Non-pigmented ciliary epithelial cell (primary cell): ENCODE results near the gene PLEKHO2.
"Not testable (repeated sequence)": the region's sequence is repeated elsewhere in the genome, so short reads cannot be mapped to it uniquely, and the experiment has no call there.

ENCODE experiments used
- DNase-seq: peaks from one replicate; pipeline ENCODE4 v3.0.0-alpha.2; 2010; ENCODE audit warnings: low read depth

Gene PLEKHO2, protein sequence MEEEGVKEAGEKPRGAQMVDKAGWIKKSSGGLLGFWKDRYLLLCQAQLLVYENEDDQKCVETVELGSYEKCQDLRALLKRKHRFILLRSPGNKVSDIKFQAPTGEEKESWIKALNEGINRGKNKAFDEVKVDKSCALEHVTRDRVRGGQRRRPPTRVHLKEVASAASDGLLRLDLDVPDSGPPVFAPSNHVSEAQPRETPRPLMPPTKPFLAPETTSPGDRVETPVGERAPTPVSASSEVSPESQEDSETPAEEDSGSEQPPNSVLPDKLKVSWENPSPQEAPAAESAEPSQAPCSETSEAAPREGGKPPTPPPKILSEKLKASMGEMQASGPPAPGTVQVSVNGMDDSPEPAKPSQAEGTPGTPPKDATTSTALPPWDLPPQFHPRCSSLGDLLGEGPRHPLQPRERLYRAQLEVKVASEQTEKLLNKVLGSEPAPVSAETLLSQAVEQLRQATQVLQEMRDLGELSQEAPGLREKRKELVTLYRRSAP

DNA sequence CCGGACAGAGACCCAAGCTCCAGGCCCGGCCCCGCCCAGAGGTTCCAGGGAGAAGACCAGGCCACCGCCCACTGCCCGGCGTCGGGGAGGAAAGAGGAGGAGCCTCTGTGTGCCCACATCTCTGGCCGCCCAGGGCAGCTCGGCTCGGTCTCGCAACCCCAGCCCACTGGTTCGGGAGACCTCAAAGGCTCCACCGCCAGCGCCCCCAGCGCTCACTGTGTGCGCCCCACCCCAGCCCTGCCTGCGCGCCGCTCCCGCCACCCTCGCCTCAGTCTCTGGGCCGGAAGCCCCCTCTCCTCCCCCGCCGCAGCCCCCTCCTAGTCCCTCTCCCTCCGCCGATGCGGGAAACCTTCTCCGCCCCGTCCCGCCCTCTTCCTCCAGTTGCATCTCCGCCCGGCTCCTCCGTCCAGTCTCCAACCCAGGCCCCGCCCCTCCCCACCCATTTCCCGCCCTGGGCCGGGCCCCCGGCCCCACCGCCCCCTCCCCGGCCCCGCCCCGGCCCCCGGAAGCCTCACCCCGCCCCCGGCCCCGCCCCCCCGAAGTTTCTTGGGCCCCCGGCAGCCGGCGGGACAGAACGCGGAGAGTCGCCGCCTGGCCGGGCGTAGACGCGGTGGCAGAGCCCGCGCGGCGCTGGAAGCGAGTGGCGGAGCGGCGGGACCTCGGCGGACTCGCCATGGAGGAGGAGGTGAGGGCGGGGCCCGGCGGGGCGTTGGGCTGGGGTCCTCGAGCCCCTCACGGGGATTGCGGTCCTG lies at the start of gene PLEKHO2:
Gene PLEKHO2 (plus strand): TSS at position 572 of the 752 bp plus-strand sequence. CDS start 102 bp downstream, at position 674.
- peak; percentile 62 for DNase-seq

DNA sequence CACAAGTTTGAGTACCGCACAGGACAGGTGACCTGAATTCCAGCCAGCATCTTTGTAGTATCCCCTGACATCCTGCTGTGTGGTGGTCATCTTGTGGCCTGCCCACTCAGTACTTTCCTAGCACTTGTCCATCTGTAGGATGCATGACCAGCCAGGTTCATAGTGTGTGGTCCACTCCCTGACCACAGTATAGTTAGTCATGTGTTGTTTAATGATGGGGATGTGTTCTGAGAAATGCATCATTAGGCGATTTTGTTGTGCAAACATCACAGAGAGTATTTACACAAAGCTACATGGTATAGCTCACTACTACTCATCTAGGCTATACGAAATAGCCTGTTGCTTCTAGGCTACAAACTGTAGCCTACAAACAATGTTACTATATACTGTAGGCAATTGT lies 49.4 kb upstream of the PLEKHO2 start:
- DNase-seq, result no peak

DNA sequence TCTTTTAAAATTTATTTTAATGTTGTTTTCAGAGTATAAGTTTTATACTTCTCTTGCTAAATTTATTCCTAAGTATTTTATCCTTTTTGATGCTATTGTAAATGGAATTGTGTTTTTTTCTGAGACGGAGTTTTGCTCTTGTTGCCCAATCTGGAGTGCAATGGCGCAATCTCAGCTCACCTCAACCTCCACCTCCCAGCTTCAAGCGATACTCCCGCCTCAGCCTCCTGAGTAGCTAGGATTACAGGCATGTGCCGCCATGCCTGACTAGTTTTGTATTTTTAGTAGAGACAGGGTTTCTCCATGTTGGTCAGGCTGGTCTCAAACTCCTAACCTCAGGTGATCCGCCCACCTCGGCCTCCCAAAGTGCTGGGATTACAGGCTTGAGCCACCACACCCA lies 46.4 kb upstream of the PLEKHO2 start:
- not testable (repeated sequence) for DNase-seq

DNA sequence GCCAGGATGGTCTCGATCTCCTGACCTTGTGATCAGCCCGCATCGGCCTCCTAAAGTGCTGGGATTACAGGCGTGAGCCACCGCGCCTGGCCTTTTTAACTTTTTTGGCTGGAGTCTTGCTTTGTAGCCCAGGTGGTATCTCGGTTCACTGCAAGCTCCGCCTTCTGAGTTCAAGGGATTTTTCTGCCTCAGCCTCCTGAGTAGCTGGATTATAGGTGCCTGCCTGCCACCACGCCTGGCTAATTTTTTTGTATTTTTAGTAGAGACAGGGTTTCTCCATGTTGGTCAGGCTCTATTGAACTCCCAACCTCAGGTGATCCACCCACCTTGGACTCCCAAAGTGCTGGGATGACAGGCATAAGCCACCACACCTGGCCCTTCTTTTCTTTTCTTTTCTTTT lies 45.8 kb upstream of the PLEKHO2 start:
- DNase-seq, result not testable (repeated sequence)

DNA sequence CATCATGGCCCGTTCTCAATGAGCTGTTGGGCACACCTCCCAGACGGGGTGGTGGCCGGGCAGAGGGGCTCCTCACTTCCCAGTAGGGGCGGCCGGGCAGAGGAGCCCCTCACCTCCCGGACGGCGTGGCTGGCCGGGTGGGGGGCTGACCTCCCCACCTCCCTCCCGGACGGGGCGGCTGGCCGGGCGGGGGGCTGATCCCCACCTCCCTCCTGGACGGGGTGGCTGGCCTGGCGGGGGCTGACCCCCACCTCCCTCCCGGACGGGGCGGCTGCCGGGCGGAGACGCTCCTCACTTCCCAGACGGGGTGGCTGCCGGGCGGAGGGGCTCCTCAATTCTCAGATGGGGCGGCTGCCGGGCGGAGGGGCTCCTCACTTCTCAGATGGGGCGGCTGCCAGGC lies 42.8 kb upstream of the PLEKHO2 start:
- DNase-seq, result not testable (repeated sequence)

DNA sequence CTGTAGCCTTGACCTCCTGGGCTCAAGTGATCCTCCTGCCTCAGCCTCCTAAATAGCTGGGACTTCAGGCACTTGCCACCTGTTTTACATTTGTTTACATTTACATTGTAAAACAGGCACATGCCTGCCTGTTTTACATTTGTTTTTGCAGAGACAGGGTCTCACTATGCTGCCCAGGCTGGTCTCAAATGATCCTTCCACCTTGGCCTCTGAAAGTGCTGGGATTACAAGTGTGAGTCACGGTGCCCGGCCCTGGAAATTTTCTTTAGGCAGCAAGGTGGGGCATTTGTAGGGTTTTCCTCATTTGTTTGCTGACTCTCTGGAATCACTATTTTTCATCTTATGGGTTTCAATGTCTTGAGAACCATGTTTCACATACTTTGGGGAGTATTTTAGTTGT lies 41.2 kb upstream of the PLEKHO2 start:
- DNase-seq, result no peak

DNA sequence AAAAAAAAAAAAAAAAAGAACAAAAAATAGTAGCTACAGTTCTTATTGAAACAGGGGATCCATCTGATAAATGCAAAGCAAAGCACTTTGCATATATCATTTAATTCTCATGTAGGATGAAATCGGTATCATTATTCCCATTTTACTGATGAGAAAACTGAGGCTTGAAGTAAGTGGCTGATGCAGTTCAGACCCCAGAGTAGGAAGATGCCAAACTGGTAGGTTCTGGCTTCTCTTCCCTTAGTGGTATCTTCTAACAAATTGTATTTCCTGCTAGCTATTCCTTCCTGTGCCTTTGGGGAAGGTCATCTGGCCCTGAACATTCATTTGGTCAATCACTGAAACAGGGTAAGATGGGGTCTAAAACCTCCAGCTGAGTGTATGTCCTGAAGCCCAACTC lies 38.2 kb upstream of the PLEKHO2 start:
- no peak for DNase-seq

DNA sequence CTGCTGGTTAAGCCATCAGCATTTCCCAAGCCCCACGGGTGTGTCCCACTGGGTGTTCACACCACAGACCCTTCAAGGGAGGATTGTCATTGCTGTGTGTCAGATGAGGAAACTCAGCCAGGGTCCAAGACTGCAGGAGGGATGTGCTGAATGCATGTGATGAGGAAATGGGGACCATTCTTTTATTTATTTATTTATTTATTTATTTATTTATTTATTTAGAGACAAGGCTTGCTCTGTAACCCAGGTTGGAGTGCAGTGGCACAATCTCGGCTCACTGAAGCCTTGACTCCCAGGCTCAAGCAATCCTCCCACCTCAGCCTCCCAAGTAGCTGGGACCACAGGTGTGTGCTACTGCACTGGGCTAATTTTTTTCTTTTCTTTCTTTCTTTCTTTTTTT lies 37.1 kb upstream of the PLEKHO2 start:
- no peak for DNase-seq

DNA sequence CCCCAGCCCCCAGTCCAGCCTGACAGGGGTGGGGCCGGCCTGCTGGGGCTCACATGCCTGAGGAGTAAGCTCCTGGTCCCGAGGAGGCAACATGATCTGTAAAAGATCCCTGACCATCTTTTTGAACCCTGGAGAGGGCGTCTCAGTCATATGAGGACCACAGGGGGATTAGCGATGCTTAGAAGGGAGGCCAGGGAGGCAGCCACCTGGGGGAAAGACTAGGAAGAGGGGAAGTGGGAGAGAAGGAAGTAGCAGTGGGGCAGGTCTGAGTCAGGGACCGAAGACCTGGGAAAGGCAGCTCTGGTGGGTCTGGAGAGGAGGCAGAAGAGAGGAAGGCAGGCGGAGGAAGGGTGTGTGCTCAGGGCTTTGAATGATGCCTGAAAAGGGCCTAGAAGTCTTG lies 35.2 kb upstream of the PLEKHO2 start:
- DNase-seq, result no peak

DNA sequence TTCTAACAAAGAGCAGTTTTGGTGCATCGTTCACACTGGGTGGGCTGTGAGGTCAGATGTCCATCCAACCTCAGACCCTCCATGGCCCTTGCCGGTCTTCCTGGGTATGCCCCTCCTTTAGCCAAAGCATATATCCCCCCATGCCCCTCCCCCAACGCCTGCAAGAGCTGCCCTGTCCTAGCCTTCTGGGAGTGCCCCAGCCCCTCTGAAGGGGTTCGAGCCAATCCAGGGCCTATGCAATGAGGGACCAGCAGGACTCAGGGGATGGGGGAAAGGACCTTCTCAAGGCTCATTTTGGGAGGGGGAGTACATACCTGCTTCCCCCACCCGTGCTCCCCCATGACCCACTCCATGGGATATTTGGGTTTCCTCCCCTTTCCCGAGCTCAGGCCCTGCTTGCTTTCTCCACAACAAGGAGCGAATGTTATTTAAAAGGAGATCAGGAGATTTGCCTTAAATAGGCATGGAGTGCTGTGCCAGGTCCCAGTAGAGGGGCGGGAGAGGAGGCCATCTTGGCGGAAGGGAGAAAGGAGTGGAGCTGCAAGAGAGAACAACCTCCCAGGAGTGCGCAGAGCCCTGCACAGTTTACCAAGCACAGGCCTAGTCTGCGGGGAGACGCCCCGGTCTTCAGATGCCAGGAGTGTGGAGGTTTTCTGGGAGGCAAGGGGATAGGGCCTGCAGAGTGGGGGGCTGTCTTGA lies 34.5 kb upstream of the PLEKHO2 start:
- DNase-seq, result no peak

DNA sequence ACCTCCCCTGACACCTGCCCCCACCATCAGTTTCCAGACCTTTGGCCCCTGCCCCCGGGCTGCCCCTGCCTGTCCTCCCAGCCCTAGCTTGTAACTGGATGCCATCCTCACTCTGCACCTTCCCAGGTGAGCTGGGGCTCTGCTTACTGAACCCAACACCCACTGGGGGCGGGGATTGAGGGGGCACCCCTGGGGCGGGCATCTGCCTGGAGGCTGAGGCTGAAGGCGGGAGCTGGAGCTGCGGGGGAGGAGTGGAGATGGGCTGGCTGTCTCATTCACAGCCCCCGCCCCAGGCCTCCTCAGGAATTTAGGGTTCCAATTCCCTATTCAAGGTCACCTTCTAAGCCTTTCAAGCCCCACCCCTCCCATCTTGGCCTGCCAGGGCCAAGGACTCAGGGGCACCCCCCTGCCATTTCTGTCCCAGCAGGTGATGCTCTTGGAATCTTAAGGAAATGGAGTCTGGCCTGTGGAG lies 33.9 kb upstream of the PLEKHO2 start:
- DNase-seq, result no peak

DNA sequence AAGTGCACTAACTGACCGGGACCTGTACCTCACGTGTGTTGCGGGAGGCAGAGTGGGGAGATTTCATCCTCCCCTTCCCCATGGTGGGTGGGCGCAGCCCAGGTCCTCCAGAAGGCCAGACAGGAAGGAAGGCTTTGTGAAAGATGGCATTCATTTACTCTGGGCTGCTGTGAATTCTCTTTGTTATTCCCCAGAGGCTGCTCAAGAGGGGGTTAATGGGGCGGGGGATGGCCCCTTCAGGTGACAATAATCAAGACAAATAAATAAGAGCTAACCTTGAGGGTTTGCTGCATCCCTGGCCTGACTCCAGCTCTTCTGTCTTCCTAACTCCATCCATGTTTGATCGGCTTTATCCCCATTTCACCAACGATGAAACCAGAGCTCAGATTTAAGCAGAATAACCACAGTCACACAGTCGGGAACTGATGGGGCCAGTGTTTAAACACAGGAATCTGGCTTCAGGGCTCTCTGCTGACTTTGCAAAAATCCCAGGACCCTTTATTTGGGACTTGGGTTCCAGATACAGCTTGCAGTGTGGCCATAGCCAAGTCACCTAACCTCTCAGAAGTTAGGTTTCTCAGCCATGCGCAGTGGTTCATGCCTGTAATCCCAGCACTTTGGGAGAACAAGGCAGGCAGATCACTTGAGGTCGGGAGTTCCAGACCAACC lies 32.8 kb upstream of the PLEKHO2 start:
- DNase-seq, result no peak

DNA sequence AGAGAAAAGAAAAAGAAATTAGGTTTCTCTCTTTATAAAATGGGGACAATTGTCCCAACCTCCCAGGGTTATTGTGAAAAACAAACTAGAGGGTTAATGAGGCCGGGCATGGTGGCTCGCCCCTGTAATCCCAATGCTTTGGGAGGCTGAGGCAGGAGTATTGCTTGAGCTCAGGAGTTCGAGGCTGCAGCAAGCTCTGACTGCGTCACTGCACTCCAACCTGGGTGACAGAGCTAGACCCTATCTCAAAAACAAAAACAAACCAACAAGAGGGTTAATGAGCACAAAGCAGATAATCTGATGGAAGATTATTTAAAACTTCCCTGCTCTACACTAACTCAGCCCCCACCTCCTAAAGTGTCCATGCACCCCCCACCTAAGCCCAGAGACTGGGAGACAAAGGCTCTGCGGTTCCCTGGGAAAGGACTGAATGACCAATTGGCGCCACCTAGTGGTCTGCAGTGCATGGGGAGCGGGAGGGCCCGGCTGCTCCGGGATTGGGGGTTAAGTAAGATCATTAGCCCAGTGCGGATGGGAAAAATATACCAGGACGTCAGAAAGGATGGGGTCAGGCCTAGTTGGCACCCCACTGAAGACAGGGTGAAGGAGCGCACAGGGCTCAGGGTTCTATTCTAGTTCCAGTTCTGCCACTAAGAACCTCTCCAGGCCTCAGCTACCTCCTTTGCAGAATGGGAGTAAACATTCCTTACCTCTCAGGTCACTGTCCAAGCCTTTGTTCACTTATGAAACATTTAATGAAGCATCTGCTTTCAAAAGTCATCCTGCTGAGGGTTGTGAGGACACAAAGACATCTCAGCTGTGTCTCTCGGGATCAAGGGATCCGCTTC lies 31.8 kb upstream of the PLEKHO2 start:
- DNase-seq, result no peak

DNA sequence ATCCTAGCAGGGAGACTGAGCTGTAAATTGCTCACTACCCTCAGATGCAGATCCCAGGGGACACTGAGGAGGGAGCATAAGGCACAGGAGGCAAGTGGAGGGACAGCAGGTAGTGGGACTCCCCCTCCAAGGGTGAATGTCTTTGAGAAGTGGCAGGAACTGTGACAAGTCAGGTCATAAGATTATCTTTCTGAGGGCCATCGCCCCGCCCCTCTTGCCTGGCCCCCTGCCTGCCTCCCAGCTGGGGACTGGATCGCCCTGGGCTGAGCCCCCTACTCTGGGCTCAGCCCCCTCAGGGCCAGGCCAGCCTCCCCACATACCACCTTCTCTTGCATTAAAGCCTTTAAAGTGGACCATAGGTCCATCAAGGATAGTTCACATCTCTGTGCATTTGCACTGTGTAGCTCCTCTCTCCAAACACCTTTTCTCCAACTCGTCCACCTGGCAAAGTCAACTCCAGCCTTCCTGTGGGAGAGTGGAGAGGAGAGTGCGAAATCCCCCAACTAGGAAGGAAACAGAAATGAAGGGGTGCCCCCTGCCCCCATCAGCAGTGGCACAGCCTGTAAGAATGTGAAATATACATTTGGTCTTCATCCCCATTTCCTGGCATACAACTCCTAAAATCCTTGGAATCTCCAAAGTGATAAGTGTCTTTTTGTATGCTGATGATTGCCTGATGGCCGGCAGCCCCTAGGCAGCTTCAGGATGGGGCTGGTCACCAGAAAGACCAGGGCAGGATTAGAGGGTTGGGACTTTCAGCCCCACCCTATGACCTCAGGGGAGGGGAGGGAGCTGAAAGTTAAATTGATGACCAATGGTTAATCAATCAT lies 31.0 kb upstream of the PLEKHO2 start:
- DNase-seq, result no peak

DNA sequence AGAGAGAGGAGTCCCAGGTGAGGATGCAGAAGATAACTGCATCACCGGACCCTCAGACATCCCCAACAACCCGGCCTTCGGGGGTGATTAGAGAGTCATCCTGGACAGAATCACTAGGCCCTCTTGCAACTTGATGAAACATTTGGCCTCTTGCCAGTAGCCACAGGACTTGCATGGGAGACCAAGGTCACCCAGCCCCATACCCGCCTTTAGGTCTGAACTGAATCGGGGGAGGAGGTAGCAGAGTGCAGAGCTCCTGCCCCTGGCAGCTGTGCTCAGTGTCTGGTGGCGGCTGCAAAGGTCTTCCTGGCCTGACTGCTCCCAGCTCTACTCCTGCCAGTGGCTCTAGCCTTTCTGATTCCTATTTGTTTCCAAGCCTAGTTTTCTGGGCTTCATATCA lies 28.6 kb upstream of the PLEKHO2 start:
- DNase-seq, result no peak

DNA sequence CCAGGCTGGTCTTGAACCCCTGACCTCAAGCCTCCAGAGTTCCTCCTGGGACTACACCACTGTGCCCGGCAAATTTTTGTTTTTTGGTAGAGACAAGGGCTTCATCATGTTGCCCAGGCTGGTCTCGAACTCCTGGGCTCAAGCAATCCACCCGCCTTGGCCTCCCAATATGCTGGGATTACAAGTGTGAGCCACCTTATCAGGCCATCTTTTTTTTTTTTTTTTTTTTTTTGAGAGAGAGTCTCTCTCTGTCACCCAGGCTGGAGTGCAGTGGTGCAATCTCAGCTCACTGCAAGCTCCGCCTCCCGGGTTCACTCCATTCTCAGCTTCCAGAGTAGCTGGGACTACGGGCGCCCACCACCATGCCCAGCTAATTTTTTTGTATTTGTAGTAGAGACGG lies 27.4 kb upstream of the PLEKHO2 start:
- DNase-seq, result not testable (repeated sequence)

DNA sequence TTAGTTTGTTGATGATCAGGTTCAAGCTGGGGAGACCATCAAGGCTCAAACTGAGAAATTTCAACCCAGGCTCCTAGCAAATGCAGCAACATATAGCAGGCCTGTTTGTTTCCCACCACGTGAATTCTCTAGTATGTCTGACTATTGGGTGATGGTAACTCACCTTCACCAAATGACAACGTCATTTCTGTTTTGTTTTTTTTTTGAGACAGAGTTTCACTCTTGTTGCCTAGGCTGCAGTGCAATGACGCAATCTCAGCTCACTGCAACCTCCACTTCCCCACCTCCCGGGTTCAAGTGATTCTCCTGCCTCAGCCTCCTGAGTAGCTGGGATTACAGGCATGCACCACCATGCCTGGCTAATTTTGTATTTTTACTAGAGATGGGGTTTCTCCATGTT lies 26.8 kb upstream of the PLEKHO2 start:
- DNase-seq, result not testable (repeated sequence)

DNA sequence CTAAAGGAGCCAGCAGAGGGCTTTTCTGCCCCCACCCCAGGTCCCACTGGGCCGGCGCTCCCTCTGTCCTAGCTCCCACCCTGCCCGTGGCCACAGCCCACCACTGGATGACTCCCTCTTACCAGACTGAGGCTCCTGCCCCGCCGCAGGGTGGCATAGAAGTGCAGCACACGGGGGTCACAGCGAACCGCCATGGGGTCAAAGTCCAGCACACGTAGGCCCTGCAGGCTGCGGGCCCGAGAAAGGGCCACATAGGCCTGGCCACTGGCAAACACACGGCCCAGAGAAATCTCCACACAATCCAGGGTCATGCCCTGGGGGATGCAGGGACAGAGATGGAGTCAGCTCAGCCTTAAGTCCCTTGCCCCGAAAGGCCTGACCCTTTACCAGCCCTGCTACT lies 25.3 kb upstream of the PLEKHO2 start:
- DNase-seq, result no peak

DNA sequence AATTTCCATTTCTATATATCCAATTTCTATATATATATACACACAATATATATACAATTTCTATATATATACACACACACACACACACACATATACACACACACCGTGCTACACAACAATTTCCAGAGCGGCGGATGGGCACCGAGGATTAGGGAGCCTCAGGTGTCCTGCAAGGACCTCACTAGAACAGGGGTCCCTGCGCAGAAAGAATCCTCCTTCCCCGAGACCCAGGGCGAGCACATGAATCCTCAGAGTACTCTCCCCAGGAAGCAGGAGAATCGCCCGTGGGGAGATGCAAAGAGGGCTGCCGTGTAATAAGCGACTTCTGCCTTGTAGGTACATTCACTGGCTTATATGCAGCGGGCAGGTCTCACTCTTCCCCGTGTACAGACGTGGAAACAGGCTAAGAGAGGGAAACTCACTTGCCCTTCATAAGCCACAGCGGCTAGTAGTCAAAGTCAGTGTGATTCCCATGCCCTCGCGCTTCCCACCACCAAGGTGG lies 16.7 kb upstream of the PLEKHO2 start:
- no peak for DNase-seq
